Left ventricle myocardium superior (tissue), 1 donor: ENCODE data around the gene PRG3. TPM values are rescaled to one million over a fixed set of nuclear protein-coding genes. Genes with fewer than 3 reads are reported as not detected.
"Not testable (repeated sequence)": the region's sequence is repeated elsewhere in the genome, so short reads cannot be mapped to it uniquely, and the experiment has no call there.

Experiments
- ATAC-seq: fragments of 200-7000 bp; cut with Tn5 transposase; one replicate; pipeline ENCODE4 v1.9.1; 2020; ENCODE audit warnings: mild to moderate bottlenecking, moderate library complexity
- DNase-seq: peaks from one replicate; pipeline ENCODE4 v3.0.0-alpha.2; 2020
- intact Hi-C: fragments of 100-400 bp; cut with micrococcal nuclease; formaldehyde crosslinking; loops from one replicate; pipeline ENCODE4 v1.11.0; 2022
- total RNA-seq: library from RNA; stranded (reverse); fragmentation: NEBNext Ultra II Directional; extraction: Animal tissue kit (Norgen Biotek cat#: 25700); gene quantifications from one replicate; pipeline ENCODE4 v1.2.1, GENCODE V29; 2021
- donor health status: DM: no; HTN: yes; CAD: no; lungs with severe emphysema.

The PRG3 gene
- total RNA-seq, 1 donor from 2014 or later: not detected

GRCh38 chr11:57364851-57365660 is 15.9 kb downstream of the PRG3 start:
- ATAC-seq (no peak), DNase-seq (no peak)
- intact Hi-C loops: loop anchor here (10.0 kb wide), 1 partner anchor 70 kb away; no protein-coding TSS in a partner anchor

GRCh38 chr11:57363131-57364080 is 17.5 kb downstream of the PRG3 start:
- no peak for ATAC-seq
- intact Hi-C loops: loop anchor here (10.0 kb wide), 1 partner anchor 71 kb away; no protein-coding TSS in a partner anchor
- DNase-seq: no peak

GRCh38 chr11:57361926-57362325 is 19.0 kb downstream of the PRG3 start:
- ATAC-seq (no peak), DNase-seq (no peak)
- intact Hi-C loops: loop anchor here (10.0 kb wide), 1 partner anchor 73 kb away; no protein-coding TSS in a partner anchor

- ATAC-seq, DNase-seq: not testable (repeated sequence)
- intact Hi-C loops: loop anchor here (10.0 kb wide), 1 partner anchor 73 kb away; no protein-coding TSS in a partner anchor
Measured at GRCh38 chr11:57361420-57361819, 19.5 kb downstream of the PRG3 start.

GRCh38 chr11:57360991-57361390 is 20.0 kb downstream of the PRG3 start:
- intact Hi-C loops: loop anchor here (10.0 kb wide), 1 partner anchor 74 kb away; no protein-coding TSS in a partner anchor
- ATAC-seq (no peak), DNase-seq (no peak)

GRCh38 chr11:57359896-57360690 is 20.9 kb downstream of the PRG3 start:
- intact Hi-C loops: loop anchor here (10.0 kb wide), 1 partner anchor 75 kb away; no protein-coding TSS in a partner anchor

GRCh38 chr11:57359396-57359795 is 21.6 kb downstream of the PRG3 start:
- intact Hi-C loops: no loop called here
- DNase-seq: no peak
- ATAC-seq: no peak

More at GRCh38 chr11:57359896-57360690, 20.9 kb downstream of the PRG3 start:
- no peak for ATAC-seq
- DNase-seq: no peak

GRCh38 chr11:57358991-57359390 is 22.0 kb downstream of the PRG3 start:
- no peak for DNase-seq
- no peak for ATAC-seq
- intact Hi-C loops: no loop called here

- peak; percentile 82 for ATAC-seq
- no peak for DNase-seq
- intact Hi-C loops: no loop called here
Measured at GRCh38 chr11:57358543-57358961, 22.4 kb downstream of the PRG3 start.

- DNase-seq (no peak), ATAC-seq (peak; percentile 18)
- intact Hi-C loops: no loop called here
Measured at GRCh38 chr11:57357856-57358255, 23.1 kb downstream of the PRG3 start.

- intact Hi-C loops: no loop called here
Measured at GRCh38 chr11:57357310-57357709, 23.6 kb downstream of the PRG3 start.

GRCh38 chr11:57356268-57356667 is 24.7 kb downstream of the PRG3 start:
- intact Hi-C loops: no loop called here
- no peak for DNase-seq

More at GRCh38 chr11:57357310-57357709, 23.6 kb downstream of the PRG3 start:
- ATAC-seq (no peak), DNase-seq (no peak)

GRCh38 chr11:57354699-57355098 is 26.3 kb downstream of the PRG3 start:
- DNase-seq: no peak
- peak; percentile 61 for ATAC-seq
- intact Hi-C loops: no loop called here

More at GRCh38 chr11:57356268-57356667, 24.7 kb downstream of the PRG3 start:
- ATAC-seq: no peak

- DNase-seq: no peak
- ATAC-seq: no peak
Measured at GRCh38 chr11:57353852-57354251, 27.1 kb downstream of the PRG3 start.

GRCh38 chr11:57353446-57353845 is 27.5 kb downstream of the PRG3 start:
- DNase-seq (no peak), ATAC-seq (no peak)
- intact Hi-C loops: no loop called here

More at GRCh38 chr11:57353852-57354251, 27.1 kb downstream of the PRG3 start:
- intact Hi-C loops: no loop called here

GRCh38 chr11:57353036-57353435 is 27.9 kb downstream of the PRG3 start:
- intact Hi-C loops: no loop called here
- DNase-seq (no peak), ATAC-seq (no peak)

- peak; percentile 72 for ATAC-seq
- peak; percentile 83 for DNase-seq
- intact Hi-C loops: loop anchor here (5.0 kb wide), 1 partner anchor 133 kb away; no protein-coding TSS in a partner anchor
Measured at GRCh38 chr11:57349491-57350274, 31.3 kb downstream of the PRG3 start.
